GM23248 (cell line): ENCODE measurements around the gene MYO5C. TPM values are rescaled to one million over a fixed set of nuclear protein-coding genes. Genes with fewer than 3 reads are reported as not detected.
A peak's percentile ranks its signal among the peaks of the same experiment; 100 is the strongest.

Source experiments
- DNase-seq: peaks from one replicate; pipeline ENCODE4 v3.0.0-alpha.2; 2015
- H2AFZ ChIP-seq: fragments of 200-600 bp; sonication (generic); 2 replicates; pipeline ENCODE4 v1.6.1; 2016; ENCODE audit warnings: antibody characterized with exemption
- H3F3A ChIP-seq: fragments of 200-600 bp; sonication (generic); 2 replicates; pipeline ENCODE4 v1.6.1; 2016; ENCODE audit warnings: mild to moderate bottlenecking, antibody characterized with exemption, mixed run types; ENCODE audit not compliant: insufficient read depth
- H3K27ac ChIP-seq: fragments of 200-600 bp; sonication (generic); 2 replicates; pipeline ENCODE4 v1.5.1; 2016; ENCODE audit warnings: mild to moderate bottlenecking
- H3K27me3 ChIP-seq: fragments of 200-600 bp; sonication (generic); replicated peaks from 2 replicates; pipeline ENCODE4 v1.6.1; 2016; ENCODE audit warnings: mild to moderate bottlenecking; ENCODE audit not compliant: insufficient read depth
- H3K36me3 ChIP-seq: fragments of 200-600 bp; sonication (generic); 2 replicates; pipeline ENCODE4 v1.6.1; 2016; ENCODE audit warnings: low read depth, mild to moderate bottlenecking
- H3K4me1 ChIP-seq: fragments of 200-600 bp; sonication (generic); 2 replicates; pipeline ENCODE4 v1.6.1; 2016; ENCODE audit warnings: mild to moderate bottlenecking; ENCODE audit not compliant: insufficient read depth
- H3K4me2 ChIP-seq: fragments of 200-600 bp; sonication (generic); one replicate; pipeline ENCODE4 v1.6.1; 2016; ENCODE audit warnings: mild to moderate bottlenecking; ENCODE audit not compliant: unreplicated experiment
- H3K4me3 ChIP-seq: fragments of 200-600 bp; sonication (generic); 2 replicates; pipeline ENCODE4 v1.5.1; 2016; ENCODE audit warnings: mild to moderate bottlenecking
- H3K79me2 ChIP-seq: fragments of 200-600 bp; sonication (generic); 2 replicates; pipeline ENCODE4 v1.6.1; 2016; ENCODE audit warnings: mild to moderate bottlenecking; ENCODE audit not compliant: insufficient read depth
- H3K9ac ChIP-seq: fragments of 200-600 bp; sonication (generic); 2 replicates; pipeline ENCODE4 v1.6.1; 2016; ENCODE audit warnings: mild to moderate bottlenecking
- H3K9me2 ChIP-seq: fragments of 200-600 bp; sonication (generic); 2 replicates; pipeline ENCODE4 v1.6.1; 2016; ENCODE audit warnings: mixed run types, mild to moderate bottlenecking, moderate library complexity; ENCODE audit not compliant: insufficient read depth
- H3K9me3 ChIP-seq: fragments of 200-600 bp; sonication (generic); one replicate; pipeline ENCODE4 v1.6.1; 2017; ENCODE audit warnings: low read depth
- H4K20me1 ChIP-seq: fragments of 200-600 bp; sonication (generic); 2 replicates; pipeline ENCODE4 v1.6.0; 2016; ENCODE audit not compliant: insufficient read depth
- EZH2 ChIP-seq: fragments of 200-600 bp; sonication (generic); IDR thresholded peaks from 2 replicates; pipeline ENCODE4 v1.6.1; 2018; ENCODE audit warnings: antibody characterized with exemption, mild to moderate bottlenecking; ENCODE audit not compliant: insufficient read depth, poor library complexity, severe bottlenecking
- EZH2phosphoT487 ChIP-seq: fragments of 200-600 bp; sonication (generic); IDR thresholded peaks from 2 replicates; pipeline ENCODE4 v1.6.1; 2018; ENCODE audit warnings: antibody characterized with exemption, moderate library complexity, mild to moderate bottlenecking, low read depth; ENCODE audit not compliant: insufficient read depth
- WGBS, 2 experiments: methylation state at CpG; one replicate each; pipeline ENCODE4 v1.1.6; 2015 to 2017; ENCODE audit warnings: low lambda C conversion rate in 2 of 2, low coverage in 1 of 2; ENCODE audit errors: missing lambda C conversion rate in 2 of 2; 5-methylcytosine and 5-hydroxymethylcytosine counted together
- in situ Hi-C: fragments of 300-500 bp; cut with MboI; formaldehyde crosslinking; loops from 2 replicates; pipeline ENCODE4 v1.15.0; 2020
- polyA plus RNA-seq: library from polyadenylated mRNA; unstranded; fragments of >200 nt; fragmentation: Nextera tagmentation; extraction: Ambion mirVana; gene quantifications from 2 replicates; pipeline ENCODE4 v1.2.1, GENCODE V29; 2016
- total RNA-seq: library from RNA; depleted of rRNA; stranded (reverse); fragments of >200 nt; shearing (Covaris generic); gene quantifications from 2 replicates; pipeline ENCODE4 v1.2.3, GENCODE V29; 2014

The MYO5C gene
- total and polyA plus RNA-seq, 2 experiments from 2014 or later = not detected

GRCh38 chr15:52259503-52259902 lies 36.1 kb downstream of the MYO5C start:
- H3K4me2 ChIP-seq = no peak overlapping the region
- no peak overlapping the region for H3K27ac ChIP-seq
- peaks cover 27% of the 10 kb centered on the region for H3K4me1 ChIP-seq
- H2AFZ ChIP-seq = no peak overlapping the region
- H3K9me2 ChIP-seq = no peaks in the 10 kb centered on the region
- H3K9me3 ChIP-seq = no peaks in the 10 kb centered on the region
- 87 to 90% methylated on average over 4 of the region's 4 CpGs for WGBS, 2 experiments
- H3K4me3 ChIP-seq = no peak overlapping the region
- H3F3A ChIP-seq = 0 out of 2 replicates have a peak, but pooled peaks cover 15% of the 10 kb centered on the region
- H3K27me3 ChIP-seq = no peaks in the 10 kb centered on the region; the same call in 1 of the 2 replicates
- TF ChIP-seq EZH2phosphoT487 = no peak
- no peak for TF ChIP-seq EZH2
- no peaks in the 10 kb centered on the region for H4K20me1 ChIP-seq
- DNase-seq = no peak
- H3K79me2 ChIP-seq = no peaks in the 10 kb centered on the region
- no peaks in the 10 kb centered on the region for H3K36me3 ChIP-seq
- no peak overlapping the region for H3K9ac ChIP-seq
- in situ Hi-C loops = loop anchor here (10.0 kb wide), 1 partner anchor 475 kb away; no protein-coding TSS in a partner anchor

- no peaks in the 10 kb centered on the region for H3K79me2 ChIP-seq
- no peak overlapping the region for H3K4me2 ChIP-seq
- no peak overlapping the region for H3K9ac ChIP-seq
- in situ Hi-C loops = loop anchor here (10.0 kb wide), 1 partner anchor 476 kb away; no protein-coding TSS in a partner anchor
- no peak overlapping the region for H3K27ac ChIP-seq
- DNase-seq = no peak
- no peaks in the 10 kb centered on the region for H3K36me3 ChIP-seq
- H3K4me1 ChIP-seq = peaks cover 30% of the 10 kb centered on the region
- 89 to 94% methylated on average over 5 of the region's 5 CpGs for WGBS, 2 experiments
- TF ChIP-seq EZH2phosphoT487 (no peak), EZH2 (no peak)
- no peak overlapping the region for H3K4me3 ChIP-seq
- H3K27me3 ChIP-seq = no peaks in the 10 kb centered on the region
- no peaks in the 10 kb centered on the region for H3K9me2 ChIP-seq
- no peaks in the 10 kb centered on the region for H4K20me1 ChIP-seq
- no peaks in the 10 kb centered on the region for H3K9me3 ChIP-seq
- no peak overlapping the region for H2AFZ ChIP-seq
- H3F3A ChIP-seq = peaks cover 17% of the 10 kb centered on the region; the same call in 1 of the 2 replicates
Measured at GRCh38 chr15:52258461-52258860, 37.1 kb downstream of the MYO5C start.

GRCh38 chr15:52257734-52258062 lies 37.9 kb downstream of the MYO5C start:
- no peak overlapping the region for H3K27ac ChIP-seq
- 29 to 33% methylated on average over 5 of the region's 5 CpGs for WGBS, 2 experiments
- in situ Hi-C loops = loop anchor here (10.0 kb wide), 1 partner anchor 477 kb away; no protein-coding TSS in a partner anchor

GRCh38 chr15:52256930-52257733 lies 38.5 kb downstream of the MYO5C start:
- 81 to 87% methylated on average over 10 of the region's 10 CpGs for WGBS, 2 experiments
- no peaks in the 10 kb centered on the region for H3K9me2 ChIP-seq
- H3K4me3 ChIP-seq = no peak overlapping the region
- no peak overlapping the region for H3K9ac ChIP-seq
- H3K4me1 ChIP-seq = peaks cover 39% of the 10 kb centered on the region
- H3K27me3 ChIP-seq = no peaks in the 10 kb centered on the region
- in situ Hi-C loops = loop anchor here (10.0 kb wide), 1 partner anchor 478 kb away; no protein-coding TSS in a partner anchor
- H3K27ac ChIP-seq = no peak overlapping the region
- peak overlapping the region; percentile 83 for H3K4me2 ChIP-seq
- peaks cover 28% of the 10 kb centered on the region for H3F3A ChIP-seq
- DNase-seq = peak; percentile 33
- no peaks in the 10 kb centered on the region for H3K79me2 ChIP-seq
- H4K20me1 ChIP-seq = no peaks in the 10 kb centered on the region
- TF ChIP-seq EZH2 (no peak), EZH2phosphoT487 (no peak)
- H3K36me3 ChIP-seq = no peaks in the 10 kb centered on the region
- no peaks in the 10 kb centered on the region for H3K9me3 ChIP-seq
- 0 out of 2 replicates have a peak overlapping the region, but pooled peaks have one; percentile 0 for H2AFZ ChIP-seq

More at GRCh38 chr15:52257734-52258062, 37.9 kb downstream of the MYO5C start:
- Histone ChIP-seq H3K4me2 (peak overlapping the region; percentile 2), H4K20me1 (no peaks in the 10 kb centered on the region), H3K9me2 (no peaks in the 10 kb centered on the region), H2AFZ (no peak overlapping the region), H3K4me3 (no peak overlapping the region), H3K27me3 (no peaks in the 10 kb centered on the region), H3K4me1 (peaks cover 36% of the 10 kb centered on the region), H3F3A (peaks cover 23% of the 10 kb centered on the region), H3K9me3 (no peaks in the 10 kb centered on the region), H3K9ac (no peak overlapping the region), H3K36me3 (no peaks in the 10 kb centered on the region), H3K79me2 (no peaks in the 10 kb centered on the region)
- no peak for TF ChIP-seq EZH2
- no peak for TF ChIP-seq EZH2phosphoT487
- peak; percentile 94 for DNase-seq
